AG09319 (cell line): ENCODE measurements around the gene AK8.

Experiments used
- DNase-seq: peaks from one replicate; pipeline ENCODE4 v3.0.0-alpha.2; 2010; ENCODE audit warnings: low read depth; ENCODE audit errors: extremely low read depth
- CTCF ChIP-seq: IDR thresholded peaks from 2 replicates; pipeline ENCODE4 v1.5.1; 2011; ENCODE audit warnings: low read depth, mild to moderate bottlenecking, inconsistent platforms, low read length, moderate library complexity

Gene AK8

GRCh38 chr9:132769906-132770769, 107.9 kb downstream of the AK8 start:
- DNase-seq, result no peak
- no peak for TF ChIP-seq CTCF

- TF ChIP-seq CTCF, result peak; percentile 41
Measured at GRCh38 chr9:132768932-132769905, 108.9 kb downstream of the AK8 start.

GRCh38 chr9:132763574-132763973, 114.5 kb downstream of the AK8 start:
- DNase-seq, result no peak
- no peak for TF ChIP-seq CTCF

More at GRCh38 chr9:132768932-132769905, 108.9 kb downstream of the AK8 start:
- no peak for DNase-seq

DNA sequence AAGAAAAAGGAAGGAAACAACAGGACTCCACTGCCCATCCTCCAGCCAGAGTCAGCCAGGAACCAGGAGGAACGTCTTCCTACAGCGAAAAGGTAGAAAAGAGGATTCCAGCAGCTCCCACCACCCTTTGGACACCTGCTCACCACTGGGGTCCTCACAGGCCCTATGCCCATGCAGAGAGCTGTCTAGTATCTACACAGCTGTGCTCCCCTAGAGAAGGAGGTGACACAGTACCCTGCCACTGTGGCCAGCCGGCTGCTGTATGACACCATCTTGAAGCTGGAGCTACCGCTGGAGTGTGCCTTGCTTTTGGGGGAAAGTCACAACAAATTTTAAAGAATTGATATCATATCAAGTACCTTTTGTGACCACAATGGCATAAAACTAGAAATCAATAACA, 115.2 kb downstream of the AK8 start:
- no peak for TF ChIP-seq CTCF
- DNase-seq, result no peak

- TF ChIP-seq CTCF, result no peak
- no peak for DNase-seq
Measured at GRCh38 chr9:132761602-132762001, 116.5 kb downstream of the AK8 start.

DNA sequence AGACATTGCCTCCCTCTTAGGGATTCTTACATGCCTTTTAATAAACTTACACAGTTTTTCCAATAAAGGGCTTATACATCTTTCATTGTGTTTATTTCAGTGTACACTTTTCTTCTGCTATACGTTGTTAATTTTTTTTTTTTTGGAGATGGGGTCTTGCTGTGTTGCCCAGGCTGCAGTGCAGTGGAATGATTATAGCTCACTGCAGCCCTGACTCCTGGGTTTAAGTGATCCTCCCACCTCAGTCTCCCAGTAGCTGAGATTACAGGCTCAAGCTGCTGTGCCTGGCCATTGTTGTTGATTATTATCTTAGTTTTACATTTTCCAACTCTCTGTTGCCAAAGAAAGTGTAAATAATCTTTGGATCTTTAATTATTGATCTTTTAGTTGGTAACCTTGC, 118.0 kb downstream of the AK8 start:
- no peak for TF ChIP-seq CTCF

DNA sequence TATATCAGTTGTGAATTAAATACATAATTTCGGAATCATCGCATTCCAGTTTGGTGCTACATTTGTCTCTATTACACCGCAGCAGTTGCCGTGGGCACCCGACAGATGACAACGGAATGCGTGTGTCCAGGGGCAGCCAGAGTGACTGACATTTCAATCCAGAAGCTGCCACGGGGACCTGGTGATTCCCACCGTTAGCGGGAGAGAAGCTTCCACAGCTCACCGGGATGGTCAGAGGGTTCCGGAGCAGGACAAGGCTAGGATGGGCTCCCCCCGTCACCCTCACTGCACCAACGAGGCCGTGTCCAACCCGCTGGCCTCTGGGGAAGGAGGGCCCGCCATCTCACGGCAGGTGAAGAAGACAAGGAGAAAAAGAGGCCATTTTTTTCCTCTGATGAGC, 121.1 kb downstream of the AK8 start:
- TF ChIP-seq CTCF, result no peak
- no peak for DNase-seq

More for the DNA sequence above, 118.0 kb downstream of the AK8 start:
- DNase-seq, result no peak
